HEK293 (cell line): ENCODE results near the gene ZNF764.

Experiments
- CTCF ChIA-PET: fragments of 350-600 bp; formaldehyde crosslinking; extraction: SDS; loops from one replicate; lab custom pipeline; 2021; ENCODE audit warnings: antibody characterized with exemption; lab: Yijun Ruan, JAX
- POLR2A ChIA-PET: fragments of 300-600 bp; formaldehyde crosslinking; extraction: SDS; loops from one replicate; lab custom pipeline; 2020; ENCODE audit warnings: antibody characterized with exemption, inconsistent platforms; lab: Yijun Ruan, JAX
- H3K27ac ChIP-seq: fragments of 200-500 bp; sonication (Bioruptor generic); 2 replicates; pipeline ENCODE4 v1.5.1; 2014; ENCODE audit warnings: low read depth, low read length, control low read depth, inconsistent platforms; ENCODE audit errors: extremely low read depth
- H3K36me3 ChIP-seq, 2 experiments: fragments of 200-500 bp in 1 of 2; sonication (Bioruptor generic) in 1 of 2; 1 replicate in 1 of 2; 2 replicates in 1 of 2; pipeline ENCODE4 v1.5.1; 2014 to 2017; ENCODE audit warnings: inconsistent platforms in 2 of 2, low read length in 2 of 2; ENCODE audit not compliant: control insufficient read depth in 2 of 2, insufficient read depth in 1 of 2
- H3K4me1 ChIP-seq: fragments of 200-500 bp; sonication (Bioruptor generic); 2 replicates; pipeline ENCODE4 v1.5.1; 2014; ENCODE audit warnings: mild to moderate bottlenecking, low read length, inconsistent platforms; ENCODE audit not compliant: control insufficient read depth, insufficient read depth
- H3K4me3 ChIP-seq: 2 replicates; pipeline ENCODE4 v1.5.1; 2011; ENCODE audit warnings: low read depth, mild to moderate bottlenecking, control low read depth, low read length, moderate library complexity
- H3K9me3 ChIP-seq: fragments of 200-500 bp; sonication (Bioruptor generic); 2 replicates; pipeline ENCODE4 v1.5.1; 2014; ENCODE audit warnings: low read depth, low read length, inconsistent platforms; ENCODE audit not compliant: control insufficient read depth, insufficient read depth
- ATF2 ChIP-seq: fragments of 450-650 bp; formaldehyde crosslinking; IDR thresholded peaks from 2 replicates; pipeline ENCODE4 v1.5.1; 2016; ENCODE audit warnings: missing biosample characterization, missing genetic modification characterization, low read depth
- KLF10 ChIP-seq: fragments of 450-650 bp; IDR thresholded peaks from 2 replicates; pipeline ENCODE4 v1.5.1; 2018; ENCODE audit warnings: missing biosample characterization, mild to moderate bottlenecking, missing genetic modification characterization
- KLF9 ChIP-seq: fragments of 450-650 bp; formaldehyde crosslinking; IDR thresholded peaks from 2 replicates; pipeline ENCODE4 v1.5.1; 2016; ENCODE audit warnings: missing biosample characterization, missing genetic modification characterization, low read depth
- MYNN ChIP-seq: fragments of 450-650 bp; formaldehyde crosslinking; IDR thresholded peaks from 2 replicates; pipeline ENCODE4 v1.5.1; 2016; ENCODE audit warnings: missing biosample characterization, missing genetic modification characterization, borderline replicate concordance
- PATZ1 ChIP-seq: fragments of 450-650 bp; formaldehyde crosslinking; IDR thresholded peaks from 2 replicates; pipeline ENCODE4 v1.5.1; 2016; ENCODE audit warnings: missing biosample characterization, missing genetic modification characterization
- PRDM6 ChIP-seq: fragments of 450-650 bp; formaldehyde crosslinking; IDR thresholded peaks from 2 replicates; pipeline ENCODE4 v1.5.1; 2017; ENCODE audit warnings: missing biosample characterization, missing genetic modification characterization
- RBAK ChIP-seq: fragments of 450-650 bp; formaldehyde crosslinking; IDR thresholded peaks from 2 replicates; pipeline ENCODE4 v1.5.1; 2016; ENCODE audit warnings: missing biosample characterization, missing genetic modification characterization
- SP2 ChIP-seq: fragments of 450-650 bp; formaldehyde crosslinking; IDR thresholded peaks from 2 replicates; pipeline ENCODE4 v1.5.1; 2016; ENCODE audit warnings: missing biosample characterization, missing genetic modification characterization
- YY1 ChIP-seq: fragments of 450-650 bp; formaldehyde crosslinking; IDR thresholded peaks from 2 replicates; pipeline ENCODE4 v1.5.1; 2018; ENCODE audit warnings: missing biosample characterization, missing genetic modification characterization
- ZBTB1 ChIP-seq: fragments of 450-650 bp; formaldehyde crosslinking; IDR thresholded peaks from 2 replicates; pipeline ENCODE4 v1.5.1; 2016; ENCODE audit warnings: missing biosample characterization, missing genetic modification characterization
- ZFP41 ChIP-seq: fragments of 450-650 bp; formaldehyde crosslinking; IDR thresholded peaks from 2 replicates; pipeline ENCODE4 v1.5.1; 2016; ENCODE audit warnings: missing biosample characterization, missing genetic modification characterization, borderline replicate concordance
- ZFP69B ChIP-seq: fragments of 450-650 bp; formaldehyde crosslinking; IDR thresholded peaks from 2 replicates; pipeline ENCODE4 v1.5.1; 2016; ENCODE audit warnings: missing biosample characterization, missing genetic modification characterization
- ZNF133 ChIP-seq: fragments of 450-650 bp; formaldehyde crosslinking; IDR thresholded peaks from 2 replicates; pipeline ENCODE4 v1.5.1; 2016; ENCODE audit warnings: missing biosample characterization, missing genetic modification characterization
- ZNF146 ChIP-seq: fragments of 450-650 bp; formaldehyde crosslinking; IDR thresholded peaks from 2 replicates; pipeline ENCODE4 v1.5.1; 2016; ENCODE audit warnings: missing biosample characterization, missing genetic modification characterization
- ZNF169 ChIP-seq: fragments of 450-650 bp; formaldehyde crosslinking; IDR thresholded peaks from 2 replicates; pipeline ENCODE4 v1.5.1; 2016; ENCODE audit warnings: missing biosample characterization, missing genetic modification characterization
- ZNF24 ChIP-seq: fragments of 450-650 bp; formaldehyde crosslinking; IDR thresholded peaks from 2 replicates; pipeline ENCODE4 v1.5.1; 2016; ENCODE audit warnings: missing biosample characterization, missing genetic modification characterization
- ZNF341 ChIP-seq: fragments of 450-650 bp; formaldehyde crosslinking; IDR thresholded peaks from 2 replicates; pipeline ENCODE4; 2016; ENCODE audit warnings: low read depth, missing biosample characterization, missing genetic modification characterization
- ZNF366 ChIP-seq: fragments of 450-650 bp; formaldehyde crosslinking; conservative IDR thresholded peaks from 2 replicates; pipeline ENCODE4 v1.5.1; 2016; ENCODE audit warnings: missing biosample characterization, missing genetic modification characterization
- ZNF416 ChIP-seq: fragments of 450-650 bp; formaldehyde crosslinking; IDR thresholded peaks from 2 replicates; pipeline ENCODE4 v1.5.1; 2016; ENCODE audit warnings: missing biosample characterization, missing genetic modification characterization
- ZNF433 ChIP-seq: fragments of 450-650 bp; formaldehyde crosslinking; IDR thresholded peaks from 2 replicates; pipeline ENCODE4 v1.5.1; 2016; ENCODE audit warnings: missing biosample characterization, missing genetic modification characterization, low read depth
- ZNF510 ChIP-seq: fragments of 450-650 bp; formaldehyde crosslinking; IDR thresholded peaks from 2 replicates; pipeline ENCODE4 v1.5.1; 2018; ENCODE audit warnings: mild to moderate bottlenecking, missing genetic modification characterization, missing biosample characterization; ENCODE audit not compliant: insufficient replicate concordance
- ZNF558 ChIP-seq: fragments of 450-650 bp; formaldehyde crosslinking; IDR thresholded peaks from 2 replicates; pipeline ENCODE4 v1.5.1; 2016; ENCODE audit warnings: missing biosample characterization, missing genetic modification characterization
- ZNF580 ChIP-seq: fragments of 450-650 bp; formaldehyde crosslinking; IDR thresholded peaks from 2 replicates; pipeline ENCODE4 v1.5.1; 2016; ENCODE audit warnings: missing biosample characterization, missing genetic modification characterization
- ZNF600 ChIP-seq: fragments of 450-650 bp; formaldehyde crosslinking; IDR thresholded peaks from 2 replicates; pipeline ENCODE4 v1.5.1; 2016; ENCODE audit warnings: missing biosample characterization, missing genetic modification characterization
- ZNF610 ChIP-seq: fragments of 450-650 bp; formaldehyde crosslinking; IDR thresholded peaks from 2 replicates; pipeline ENCODE4 v1.5.1; 2016; ENCODE audit warnings: missing biosample characterization, missing genetic modification characterization, borderline replicate concordance
- ZNF623 ChIP-seq: fragments of 450-650 bp; formaldehyde crosslinking; IDR thresholded peaks from 2 replicates; pipeline ENCODE4 v1.5.1; 2016; ENCODE audit warnings: missing biosample characterization, missing genetic modification characterization
- ZNF658 ChIP-seq: fragments of 450-650 bp; formaldehyde crosslinking; IDR thresholded peaks from 2 replicates; pipeline ENCODE4; 2016; ENCODE audit warnings: missing biosample characterization, missing genetic modification characterization
- ZNF677 ChIP-seq: fragments of 450-650 bp; IDR thresholded peaks from 2 replicates; pipeline ENCODE4 v1.5.0; 2018; ENCODE audit warnings: missing biosample characterization, mild to moderate bottlenecking, missing genetic modification characterization, moderate library complexity
- ZNF707 ChIP-seq: fragments of 450-650 bp; formaldehyde crosslinking; IDR thresholded peaks from 2 replicates; pipeline ENCODE4 v1.5.1; 2016; ENCODE audit warnings: missing biosample characterization, missing genetic modification characterization
- TF ChIP-seq, protein P1 (sequence below): fragments of 450-650 bp; formaldehyde crosslinking; optimal IDR thresholded peaks from 2 replicates; pipeline ENCODE3; 2016; ENCODE audit warnings: missing biosample characterization, mild to moderate bottlenecking, missing genetic modification characterization

Gene ZNF764

DNA sequence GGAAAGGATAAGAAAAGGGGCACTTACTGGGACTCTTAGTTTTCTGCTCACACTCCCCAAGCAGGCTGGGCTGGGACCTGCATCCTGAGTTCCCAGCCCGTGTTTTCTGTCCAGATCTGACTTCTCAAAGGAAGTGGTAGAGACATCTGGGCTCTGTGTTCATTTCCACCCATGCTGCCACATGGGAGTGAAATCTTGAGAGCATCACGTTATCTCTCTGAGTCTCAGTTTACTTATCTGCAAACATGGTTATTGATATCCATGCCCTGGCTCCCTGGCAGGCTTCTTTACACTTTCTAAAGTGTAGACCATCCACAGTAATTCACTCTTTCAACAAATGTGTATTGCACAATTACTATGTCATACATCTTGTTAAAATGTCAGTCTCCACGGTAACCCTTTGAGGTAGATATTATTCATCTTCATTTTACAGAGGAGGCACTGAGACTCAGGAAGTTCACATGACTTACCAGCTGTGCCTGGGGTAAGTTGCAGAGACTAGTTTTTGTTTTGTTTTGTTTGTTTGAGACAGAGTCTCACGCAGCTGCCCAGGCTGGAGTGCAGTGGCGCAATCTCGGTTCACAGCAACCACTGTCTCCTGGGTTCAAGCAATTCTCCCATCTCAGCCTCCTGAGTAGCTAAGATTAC, 9.9 kb upstream of the ZNF764 start (continued):
- TF ChIP-seq, protein P1, sequence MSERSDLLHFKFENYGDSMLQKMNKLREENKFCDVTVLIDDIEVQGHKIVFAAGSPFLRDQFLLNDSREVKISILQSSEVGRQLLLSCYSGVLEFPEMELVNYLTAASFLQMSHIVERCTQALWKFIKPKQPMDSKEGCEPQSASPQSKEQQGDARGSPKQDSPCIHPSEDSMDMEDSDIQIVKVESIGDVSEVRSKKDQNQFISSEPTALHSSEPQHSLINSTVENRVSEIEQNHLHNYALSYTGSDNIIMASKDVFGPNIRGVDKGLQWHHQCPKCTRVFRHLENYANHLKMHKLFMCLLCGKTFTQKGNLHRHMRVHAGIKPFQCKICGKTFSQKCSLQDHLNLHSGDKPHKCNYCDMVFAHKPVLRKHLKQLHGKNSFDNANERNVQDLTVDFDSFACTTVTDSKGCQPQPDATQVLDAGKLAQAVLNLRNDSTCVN (tag by site-specific recombination): peak; percentile 0
- 0 out of 2 replicates have a peak, but pooled peaks have one; percentile 11 for TF ChIP-seq ZNF558
- TF ChIP-seq ZNF600 (tag by site-specific recombination): peak; percentile 60

DNA sequence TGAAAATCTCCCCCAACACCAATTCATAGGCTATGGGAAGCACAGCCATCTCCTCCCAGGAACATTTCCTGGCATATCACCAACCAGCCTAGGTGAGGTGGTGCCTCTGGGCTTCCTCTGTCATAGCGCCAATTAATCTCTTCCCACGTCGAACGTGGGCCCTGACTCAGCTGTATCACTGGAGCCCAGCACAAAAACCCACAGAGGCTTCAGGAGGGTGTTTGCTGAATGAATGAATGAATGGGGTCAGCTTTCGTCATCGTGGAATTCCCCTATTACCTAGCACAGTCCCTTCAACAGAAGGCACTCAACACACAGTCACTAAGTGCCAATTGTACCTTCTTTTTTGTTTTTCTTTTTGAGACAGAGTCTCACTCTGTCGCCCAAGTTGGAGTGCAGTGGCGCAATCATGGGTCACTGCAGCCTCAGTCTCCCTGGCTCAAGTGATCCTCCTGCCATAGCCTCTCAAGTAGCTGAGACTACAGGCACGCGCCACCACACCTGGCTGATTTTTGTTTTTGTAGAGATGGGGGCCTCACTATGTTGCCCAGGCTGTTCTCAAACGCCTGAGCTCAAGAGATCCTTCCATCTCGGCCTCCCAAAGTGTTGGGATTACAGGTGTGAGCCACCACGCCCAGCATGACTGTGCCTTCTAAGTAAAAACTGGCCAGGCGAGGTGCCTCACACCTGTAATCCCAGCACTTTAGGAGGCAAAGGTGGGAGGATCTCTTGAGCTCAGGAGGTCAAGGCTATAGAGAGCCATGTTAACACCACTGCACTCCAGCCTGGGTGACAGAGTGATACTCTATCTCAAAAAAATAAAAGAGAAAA, 9.2 kb upstream of the ZNF764 start:
- H3K4me3 ChIP-seq: no peak overlapping the region
- no peak overlapping the region for H3K27ac ChIP-seq
- H3K4me1 ChIP-seq: peaks cover 2% of the 10 kb centered on the region; the same call in 1 of the 2 replicates
- ChIA-PET CTCF (interaction anchor here (1.1 to 1.5 kb wide), 2 partner anchors 32 to 48 kb away, joined by 4 read pairs; partner anchors contain the start of gene ZNF747), POLR2A (interaction anchor here (0.5 to 1.3 kb wide), 5 partner anchors 9 to 1596 kb away, joined by 3 to 6 read pairs (median 5); partner anchors contain the start of gene ZNF764)
- no peaks in the 10 kb centered on the region for H3K36me3 ChIP-seq
- no peaks in the 10 kb centered on the region for H3K9me3 ChIP-seq
- TF ChIP-seq ATF2 (no peak), ZFP69B (tag by site-specific recombination) (no peak), ZNF416 (tag by site-specific recombination) (no peak), PRDM6 (no peak), ZNF169 (tag by site-specific recombination) (no peak), PATZ1 (no peak), ZNF341 (tag by site-specific recombination) (no peak), SP2 (tag by site-specific recombination) (no peak), ZNF610 (tag by site-specific recombination) (no peak), ZFP41 (no peak), ZNF600 (tag by site-specific recombination) (no peak), KLF9 (tag by site-specific recombination) (no peak), RBAK (tag by site-specific recombination) (no peak), ZNF366 (tag by site-specific recombination) (no peak), ZNF658 (tag by site-specific recombination) (no peak), ZNF433 (tag by site-specific recombination) (no peak), KLF10 (no peak), ZNF146 (tag by site-specific recombination) (no peak), ZNF133 (tag by site-specific recombination) (peak; percentile 67), ZNF707 (tag by site-specific recombination) (no peak), ZNF24 (tag by site-specific recombination) (peak; percentile 85), YY1 (tag by site-specific recombination) (no peak), MYNN (tag by site-specific recombination) (no peak), ZNF677 (tag by site-specific recombination) (no peak), ZBTB1 (tag by site-specific recombination) (no peak), ZNF580 (tag by site-specific recombination) (no peak), ZNF623 (tag by site-specific recombination) (no peak), ZNF510 (tag by site-specific recombination) (no peak)
